ENCODE data around the gene MAP3K10. TPM values are rescaled to one million over a fixed set of nuclear protein-coding genes. Genes with fewer than 3 reads are reported as not detected.

Gene MAP3K10
- total and polyA plus RNA-seq, 2 donors (not counting 1 experiment from before 2014, with no cell fraction given), result 22.5 to 41.6 TPM

DNA sequence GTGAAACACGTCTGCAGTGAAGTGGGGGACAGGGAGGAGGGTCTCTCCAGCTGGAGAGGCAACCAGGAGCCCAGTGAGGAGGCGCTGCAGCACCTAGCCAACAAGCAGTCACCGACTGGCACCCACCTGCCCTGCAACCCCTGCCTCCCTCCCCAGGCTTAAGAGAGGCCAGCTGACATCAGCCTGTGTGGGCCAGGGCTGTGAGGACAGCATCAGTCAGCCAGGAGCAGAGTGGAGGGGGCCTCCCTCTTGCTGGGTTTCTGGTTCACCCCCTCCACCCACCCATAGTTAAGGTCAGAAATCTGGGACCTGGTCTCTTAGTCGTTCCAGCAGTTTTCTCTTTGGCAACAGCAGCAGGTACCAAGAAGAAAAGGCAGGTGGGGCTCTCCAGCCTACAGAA lies 60.8 kb downstream of the MAP3K10 start:
- CTCF ChIA-PET, result interaction anchor here (0.5 kb wide), 1 partner anchor 952 kb away, joined by 3 read pairs; no protein-coding TSS in a partner anchor
- TF ChIP-seq, protein P1, sequence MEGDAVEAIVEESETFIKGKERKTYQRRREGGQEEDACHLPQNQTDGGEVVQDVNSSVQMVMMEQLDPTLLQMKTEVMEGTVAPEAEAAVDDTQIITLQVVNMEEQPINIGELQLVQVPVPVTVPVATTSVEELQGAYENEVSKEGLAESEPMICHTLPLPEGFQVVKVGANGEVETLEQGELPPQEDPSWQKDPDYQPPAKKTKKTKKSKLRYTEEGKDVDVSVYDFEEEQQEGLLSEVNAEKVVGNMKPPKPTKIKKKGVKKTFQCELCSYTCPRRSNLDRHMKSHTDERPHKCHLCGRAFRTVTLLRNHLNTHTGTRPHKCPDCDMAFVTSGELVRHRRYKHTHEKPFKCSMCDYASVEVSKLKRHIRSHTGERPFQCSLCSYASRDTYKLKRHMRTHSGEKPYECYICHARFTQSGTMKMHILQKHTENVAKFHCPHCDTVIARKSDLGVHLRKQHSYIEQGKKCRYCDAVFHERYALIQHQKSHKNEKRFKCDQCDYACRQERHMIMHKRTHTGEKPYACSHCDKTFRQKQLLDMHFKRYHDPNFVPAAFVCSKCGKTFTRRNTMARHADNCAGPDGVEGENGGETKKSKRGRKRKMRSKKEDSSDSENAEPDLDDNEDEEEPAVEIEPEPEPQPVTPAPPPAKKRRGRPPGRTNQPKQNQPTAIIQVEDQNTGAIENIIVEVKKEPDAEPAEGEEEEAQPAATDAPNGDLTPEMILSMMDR (IDR thresholded peaks at IDR 0.05), result no peak
- no peak for TF ChIP-seq EZH2 (IDR thresholded peaks at IDR 0.05; ENCODE audit: borderline replicate concordance, insufficient read depth, low read depth, low read length, poor library complexity, severe bottlenecking)
- Histone ChIP-seq H3K79me2 (ENCODE audit: control insufficient read depth, insufficient read depth, low read length) (peaks cover 94% of the 10 kb centered on the region), H3K4me1 (ENCODE audit: control insufficient read depth in 2 of 2, insufficient read depth in 2 of 2, low read length in 2 of 2) (no peaks in the 10 kb centered on the region), H3K4me3 (ENCODE audit: control extremely low read depth in 1 of 5, extremely low read depth in 1 of 5, insufficient read depth in 1 of 5, low read depth in 2 of 5, low read length in 4 of 5) (no peak overlapping the region), H2AFZ (ENCODE audit: insufficient read depth, low read depth, low read length, poor library complexity, severe bottlenecking) (no peak overlapping the region), H4K20me1 (ENCODE audit: control insufficient read depth, insufficient read depth, low read length, poor library complexity, severe bottlenecking) (peaks cover 91% of the 10 kb centered on the region), H3K9ac (ENCODE audit: low read length) (no peak overlapping the region), H3K36me3 (replicated peaks in 1 of 2; ENCODE audit: control extremely low read depth in 1 of 2, control insufficient read depth in 1 of 2, extremely low read depth in 1 of 2, insufficient read depth in 2 of 2, low read length in 1 of 2) (peaks cover 2 to 72% of the 10 kb centered on the region in 2 experiments), H3K9me3 (ENCODE audit: control extremely low read depth in 1 of 3, control insufficient read depth in 2 of 3, insufficient read depth in 1 of 3, low read length in 2 of 3) (no peaks in the 10 kb centered on the region), H3K4me2 (replicated peaks; ENCODE audit: low read depth, low read length, poor library complexity, severe bottlenecking) (no peak overlapping the region), H3K27ac (ENCODE audit: low read length in 2 of 2) (no peak overlapping the region), H3K27me3 (replicated peaks in 1 of 4; ENCODE audit: control extremely low read depth in 1 of 4, control insufficient read depth in 3 of 4, insufficient read depth in 4 of 4, low read length in 3 of 4) (no peaks in the 10 kb centered on the region)
- Mint-ChIP-seq H3K9me3 (ENCODE audit: insufficient read depth) (no peaks in the 10 kb centered on the region), H3K4me3 (no peak overlapping the region), H3K4me1 (peaks cover 18% of the 10 kb centered on the region), H3K27ac (no peak overlapping the region), H3K27me3 (no peaks in the 10 kb centered on the region)
- ATAC-seq (ENCODE audit: low read depth), result no peak
- intact Hi-C loops (cut with micrococcal nuclease), result no loop called here
- WGBS (ENCODE audit: insufficient coverage), result 94% methylated on average over 2 of the region's 4 CpGs
- DNase-seq, result no peak
- POLR2A ChIA-PET, result interaction anchor here (0.6 kb wide), 1 partner anchor 96 kb away, joined by 4 read pairs; the partner anchor contains the start of genes C19orf47 and PLD3

- CTCF ChIA-PET, result interaction anchor here (0.5 kb wide), 1 partner anchor 952 kb away, joined by 3 read pairs; no protein-coding TSS in a partner anchor
- ATAC-seq (ENCODE audit: low read depth) (no peak), DNase-seq (no peak)
- peaks cover 2 to 72% of the 10 kb centered on the region in 2 experiments for H3K36me3 ChIP-seq (replicated peaks in 1 of 2; ENCODE audit: control extremely low read depth in 1 of 2, control insufficient read depth in 1 of 2, extremely low read depth in 1 of 2, insufficient read depth in 2 of 2, low read length in 1 of 2)
- TF ChIP-seq, protein P1 (IDR thresholded peaks at IDR 0.05), result no peak
- no peak for TF ChIP-seq EZH2 (IDR thresholded peaks at IDR 0.05; ENCODE audit: borderline replicate concordance, insufficient read depth, low read depth, low read length, poor library complexity, severe bottlenecking)
- POLR2A ChIA-PET, result interaction anchor here (0.6 kb wide), 1 partner anchor 96 kb away, joined by 4 read pairs; the partner anchor contains the start of genes C19orf47 and PLD3
- intact Hi-C loops (cut with micrococcal nuclease), result no loop called here
- H3K4me2 ChIP-seq (replicated peaks; ENCODE audit: low read depth, low read length, poor library complexity, severe bottlenecking), result no peak overlapping the region
- no peak overlapping the region for H2AFZ ChIP-seq (ENCODE audit: insufficient read depth, low read depth, low read length, poor library complexity, severe bottlenecking)
- no peak overlapping the region for H3K9ac ChIP-seq (ENCODE audit: low read length)
- H3K27ac Mint-ChIP-seq, result no peak overlapping the region
- peaks cover 19% of the 10 kb centered on the region for H3K4me1 Mint-ChIP-seq
- no peaks in the 10 kb centered on the region for H3K27me3 ChIP-seq (replicated peaks in 1 of 4; ENCODE audit: control extremely low read depth in 1 of 4, control insufficient read depth in 3 of 4, insufficient read depth in 4 of 4, low read length in 3 of 4)
- no peak overlapping the region for H3K4me3 Mint-ChIP-seq
- H3K9me3 Mint-ChIP-seq (ENCODE audit: insufficient read depth), result no peaks in the 10 kb centered on the region
- H3K4me3 ChIP-seq (ENCODE audit: control extremely low read depth in 1 of 5, extremely low read depth in 1 of 5, insufficient read depth in 1 of 5, low read depth in 2 of 5, low read length in 4 of 5), result no peak overlapping the region
- H3K27me3 Mint-ChIP-seq, result no peaks in the 10 kb centered on the region
- WGBS (ENCODE audit: insufficient coverage), result 98% methylated on average over 6 of the region's 7 CpGs
- H3K27ac ChIP-seq (ENCODE audit: low read length in 2 of 2), result no peak overlapping the region
- peaks cover 94% of the 10 kb centered on the region for H3K79me2 ChIP-seq (ENCODE audit: control insufficient read depth, insufficient read depth, low read length)
- peaks cover 91% of the 10 kb centered on the region for H4K20me1 ChIP-seq (ENCODE audit: control insufficient read depth, insufficient read depth, low read length, poor library complexity, severe bottlenecking)
- H3K4me1 ChIP-seq (ENCODE audit: control insufficient read depth in 2 of 2, insufficient read depth in 2 of 2, low read length in 2 of 2), result peaks cover 0 to 2% of the 10 kb centered on the region in 2 donors
- H3K9me3 ChIP-seq (ENCODE audit: control extremely low read depth in 1 of 3, control insufficient read depth in 2 of 3, insufficient read depth in 1 of 3, low read length in 2 of 3), result no peaks in the 10 kb centered on the region
Observed at GRCh38 chr19:40252395-40252794, 61.2 kb downstream of the MAP3K10 start.
